ENCODE data around the gene L3HYPDH.
"Not testable (repeated sequence)": the region's sequence is repeated elsewhere in the genome, so short reads cannot be mapped to it uniquely, and the experiment has no call there.

The L3HYPDH gene

GRCh38 chr14:59475709-59476108 is 8.5 kb downstream of the L3HYPDH start:
- DNase-seq: no peak

- DNase-seq: no peak
Measured at GRCh38 chr14:59474172-59474571, 10.0 kb downstream of the L3HYPDH start.

GRCh38 chr14:59465316-59466135 is 18.7 kb downstream of the L3HYPDH start, which contains the start of gene GPR135:
GPR135 (minus strand) TSS chr14:59465380; CDS start chr14:59465226, 154 bp downstream.
- DNase-seq: no peak

GRCh38 chr14:59464486-59465315 is 19.5 kb downstream of the L3HYPDH start:
- DNase-seq: no peak

GRCh38 chr14:59463787-59464485 is 20.3 kb downstream of the L3HYPDH start:
- no peak for DNase-seq

- DNase-seq: no peak
Measured at GRCh38 chr14:59461891-59462290, 22.3 kb downstream of the L3HYPDH start.

GRCh38 chr14:59460378-59460777 is 23.8 kb downstream of the L3HYPDH start:
- DNase-seq: no peak

- DNase-seq: no peak
Measured at GRCh38 chr14:59458486-59458885, 25.7 kb downstream of the L3HYPDH start.

- no peak for DNase-seq
Measured at GRCh38 chr14:59455411-59455810, 28.8 kb downstream of the L3HYPDH start.

- no peak for DNase-seq
Measured at GRCh38 chr14:59454139-59454538, 30.1 kb downstream of the L3HYPDH start.

GRCh38 chr14:59451849-59452248 is 32.4 kb downstream of the L3HYPDH start:
- DNase-seq: no peak

GRCh38 chr14:59450716-59451115 is 33.5 kb downstream of the L3HYPDH start:
- no peak for DNase-seq

- not testable (repeated sequence) for DNase-seq
Measured at GRCh38 chr14:59448673-59449072, 35.5 kb downstream of the L3HYPDH start.

- DNase-seq: no peak
Measured at GRCh38 chr14:59439256-59439965, 44.8 kb downstream of the L3HYPDH start.

GRCh38 chr14:59438195-59438647 is 46.0 kb downstream of the L3HYPDH start:
- no peak for DNase-seq

- DNase-seq: no peak
Measured at GRCh38 chr14:59435987-59436386, 48.2 kb downstream of the L3HYPDH start.

GRCh38 chr14:59435101-59435500 is 49.1 kb downstream of the L3HYPDH start:
- DNase-seq: no peak

- no peak for DNase-seq
Measured at GRCh38 chr14:59429790-59430189, 54.4 kb downstream of the L3HYPDH start.

- no peak for DNase-seq
Measured at GRCh38 chr14:59428581-59429012, 55.6 kb downstream of the L3HYPDH start.

- DNase-seq: no peak
Measured at GRCh38 chr14:59427653-59428580, 56.3 kb downstream of the L3HYPDH start.

- no peak for DNase-seq
Measured at GRCh38 chr14:59425322-59425935, 58.8 kb downstream of the L3HYPDH start.

Measured in cortex of kidney (tissue), 1 donor.